Astrocyte (in vitro differentiated cells and primary cell): Measurements from ENCODE around the gene ROBO2. TPM values are rescaled to one million over a fixed set of nuclear protein-coding genes. Genes with fewer than 3 reads are reported as not detected.

Source experiments
- DNase-seq: peaks from one replicate; pipeline ENCODE4 v3.0.0-alpha.2; 2010; ENCODE audit warnings: low read depth
- FAIRE-seq: peaks from 2 replicates; lab custom pipeline; 2011; peaks lifted over from hg19 to GRCh38; lab: Jason Lieb, UNC
- H2AFZ ChIP-seq: 2 replicates; pipeline ENCODE4 v1.6.0; 2012; ENCODE audit warnings: low read depth, low read length, inconsistent platforms
- H3K27ac ChIP-seq: 2 replicates; pipeline ENCODE4 v1.5.1; 2011; ENCODE audit warnings: low read depth, low read length, inconsistent platforms
- H3K27me3 ChIP-seq: 2 replicates; pipeline ENCODE4 v1.6.0; 2011; ENCODE audit warnings: low read length, inconsistent platforms; ENCODE audit not compliant: insufficient read depth
- H3K36me3 ChIP-seq: 2 replicates; pipeline ENCODE4 v1.5.1; 2011; ENCODE audit warnings: low read length, inconsistent platforms; ENCODE audit not compliant: insufficient read depth
- H3K4me1 ChIP-seq: 2 replicates; pipeline ENCODE4 v1.5.1; 2011; ENCODE audit warnings: low read length, inconsistent platforms; ENCODE audit not compliant: insufficient read depth
- H3K4me2 ChIP-seq: 2 replicates; pipeline ENCODE4 v1.6.0; 2012; ENCODE audit warnings: low read length, inconsistent platforms
- H3K4me3 ChIP-seq: 2 replicates; pipeline ENCODE4 v1.5.1; 2011; ENCODE audit warnings: low read depth, mild to moderate bottlenecking, low read length, inconsistent platforms; ENCODE audit not compliant: insufficient read depth
- H3K79me2 ChIP-seq: 2 replicates; pipeline ENCODE4 v1.6.0; 2012; ENCODE audit warnings: mild to moderate bottlenecking, low read length, inconsistent platforms; ENCODE audit not compliant: insufficient read depth
- H3K9ac ChIP-seq: 2 replicates; pipeline ENCODE4 v1.6.0; 2012; ENCODE audit warnings: mild to moderate bottlenecking, low read length, inconsistent platforms
- H3K9me3 ChIP-seq: 2 replicates; pipeline ENCODE4 v1.5.1; 2012; ENCODE audit warnings: low read depth, mild to moderate bottlenecking, low read length, inconsistent platforms; ENCODE audit not compliant: insufficient read depth
- H4K20me1 ChIP-seq: 2 replicates; pipeline ENCODE4 v1.6.0; 2012; ENCODE audit warnings: low read length, inconsistent platforms; ENCODE audit not compliant: insufficient read depth
- H3K27ac Mint-ChIP-seq: one replicate; pipeline ENCODE4 v1.8.0; 2021; ENCODE audit warnings: mild to moderate bottlenecking, mixed read lengths; ENCODE audit not compliant: unreplicated experiment
- H3K27me3 Mint-ChIP-seq: one replicate; pipeline ENCODE4 v1.8.0; 2021; ENCODE audit warnings: low read depth, mixed read lengths; ENCODE audit not compliant: unreplicated experiment
- H3K36me3 Mint-ChIP-seq: one replicate; pipeline ENCODE4 v1.8.0; 2021; ENCODE audit warnings: low read depth, mixed read lengths; ENCODE audit not compliant: unreplicated experiment
- H3K4me1 Mint-ChIP-seq: one replicate; pipeline ENCODE4 v1.8.0; 2021; ENCODE audit warnings: low read depth, mixed read lengths; ENCODE audit not compliant: unreplicated experiment
- H3K4me3 Mint-ChIP-seq: one replicate; pipeline ENCODE4 v1.8.0; 2021; ENCODE audit warnings: mild to moderate bottlenecking, moderate library complexity, mixed read lengths; ENCODE audit not compliant: unreplicated experiment
- H3K9me3 Mint-ChIP-seq: one replicate; pipeline ENCODE4 v1.8.0; 2021; ENCODE audit warnings: mild to moderate bottlenecking, mixed read lengths; ENCODE audit not compliant: unreplicated experiment
- CTCF ChIP-seq: IDR thresholded peaks from 2 replicates; pipeline ENCODE4 v1.5.1; 2011; ENCODE audit warnings: low read depth, mild to moderate bottlenecking, inconsistent platforms, low read length, moderate library complexity; ENCODE audit not compliant: insufficient read depth
- EZH2 ChIP-seq: IDR thresholded peaks from 2 replicates; pipeline ENCODE4 v1.6.1; 2012; ENCODE audit warnings: mild to moderate bottlenecking, low read length, inconsistent platforms; ENCODE audit not compliant: insufficient read depth
- total RNA-seq: library from RNA; stranded (reverse); gene quantifications from 2 replicates; pipeline ENCODE4 v1.2.1, GENCODE V29; 2021

The ROBO2 gene
- total RNA-seq, 1 donor from 2014 or later: 1.4 TPM

- no peaks in the 10 kb centered on the region for H3K36me3 ChIP-seq
- FAIRE-seq: no peak
- H4K20me1 ChIP-seq: no peaks in the 10 kb centered on the region
- DNase-seq: peak; percentile 53
- H3K36me3 Mint-ChIP-seq: no peaks in the 10 kb centered on the region
- no peaks in the 10 kb centered on the region for H3K27me3 Mint-ChIP-seq
- no peak overlapping the region for H3K9ac ChIP-seq
- no peak overlapping the region for H3K27ac Mint-ChIP-seq
- no peaks in the 10 kb centered on the region for H3K9me3 Mint-ChIP-seq
- no peak overlapping the region for H3K4me3 Mint-ChIP-seq
- no peak for TF ChIP-seq EZH2
- no peak for TF ChIP-seq CTCF
- no peak overlapping the region for H2AFZ ChIP-seq
- H3K4me3 ChIP-seq: no peak overlapping the region
- H3K4me1 ChIP-seq: no peaks in the 10 kb centered on the region
- H3K4me1 Mint-ChIP-seq: peaks cover 2% of the 10 kb centered on the region
- no peaks in the 10 kb centered on the region for H3K9me3 ChIP-seq
- H3K79me2 ChIP-seq: no peaks in the 10 kb centered on the region
- no peak overlapping the region for H3K27ac ChIP-seq
- H3K27me3 ChIP-seq: no peaks in the 10 kb centered on the region
- H3K4me2 ChIP-seq: no peak overlapping the region
Observed at GRCh38 chr3:77513542-77513941, 473.6 kb downstream of the ROBO2 start.

- Histone ChIP-seq H4K20me1 (no peaks in the 10 kb centered on the region), H3K4me3 (no peak overlapping the region), H3K4me1 (no peaks in the 10 kb centered on the region), H3K36me3 (no peaks in the 10 kb centered on the region), H3K27ac (no peak overlapping the region), H3K4me2 (no peak overlapping the region), H3K79me2 (no peaks in the 10 kb centered on the region), H3K27me3 (no peaks in the 10 kb centered on the region), H2AFZ (no peak overlapping the region), H3K9me3 (no peaks in the 10 kb centered on the region), H3K9ac (no peak overlapping the region)
- FAIRE-seq (no peak), DNase-seq (no peak)
- no peaks in the 10 kb centered on the region for H3K9me3 Mint-ChIP-seq
- TF ChIP-seq CTCF (no peak), EZH2 (no peak)
- no peak overlapping the region for H3K27ac Mint-ChIP-seq
- H3K4me3 Mint-ChIP-seq: no peak overlapping the region
- peaks cover 2% of the 10 kb centered on the region for H3K4me1 Mint-ChIP-seq
- no peaks in the 10 kb centered on the region for H3K36me3 Mint-ChIP-seq
- no peaks in the 10 kb centered on the region for H3K27me3 Mint-ChIP-seq
Observed at GRCh38 chr3:77514766-77515165, 474.9 kb downstream of the ROBO2 start.

- no peak overlapping the region for H3K9ac ChIP-seq
- no peaks in the 10 kb centered on the region for H3K9me3 Mint-ChIP-seq
- FAIRE-seq: no peak
- no peak overlapping the region for H3K27ac Mint-ChIP-seq
- no peaks in the 10 kb centered on the region for H4K20me1 ChIP-seq
- no peak overlapping the region for H3K27ac ChIP-seq
- no peak overlapping the region for H3K4me3 ChIP-seq
- no peak for DNase-seq
- no peaks in the 10 kb centered on the region for H3K27me3 Mint-ChIP-seq
- H3K9me3 ChIP-seq: no peaks in the 10 kb centered on the region
- no peaks in the 10 kb centered on the region for H3K79me2 ChIP-seq
- H2AFZ ChIP-seq: no peak overlapping the region
- TF ChIP-seq CTCF: no peak
- no peak for TF ChIP-seq EZH2
- no peaks in the 10 kb centered on the region for H3K27me3 ChIP-seq
- no peak overlapping the region for H3K4me2 ChIP-seq
- H3K4me1 ChIP-seq: no peaks in the 10 kb centered on the region
- no peaks in the 10 kb centered on the region for H3K4me1 Mint-ChIP-seq
- H3K36me3 ChIP-seq: no peaks in the 10 kb centered on the region
- no peak overlapping the region for H3K4me3 Mint-ChIP-seq
- no peaks in the 10 kb centered on the region for H3K36me3 Mint-ChIP-seq
Observed at GRCh38 chr3:77524463-77524862, 484.6 kb downstream of the ROBO2 start.
